ENCODE data around the gene IL12RB2.

- no peak for TF ChIP-seq EZH2 (IDR thresholded peaks at IDR 0.05)
- no peak for TF ChIP-seq POLR2A (IDR thresholded peaks at IDR 0.05; ENCODE audit: borderline replicate concordance, extremely low read depth, insufficient read depth, insufficient read length)
- TF ChIP-seq ATF3 (IDR thresholded peaks at IDR 0.05): no peak
- no peak for TF ChIP-seq EZH2phosphoT487 (IDR thresholded peaks at IDR 0.05; ENCODE audit: borderline replicate concordance)
- no peak for TF ChIP-seq FOSL1 (IDR thresholded peaks at IDR 0.05; ENCODE audit: low read depth)
- no peak for TF ChIP-seq CTCF (IDR thresholded peaks at IDR 0.05 in 2 of 3, conservative IDR thresholded peaks at IDR 0.05 in 1 of 3; ENCODE audit: borderline replicate concordance in 1 of 3, insufficient read depth in 1 of 3, low read depth in 2 of 3, low read length in 2 of 3)
- no peak for TF ChIP-seq JUND (IDR thresholded peaks at IDR 0.05)
- no peak for TF ChIP-seq SIN3A (IDR thresholded peaks at IDR 0.05; ENCODE audit: low read depth)
- TF ChIP-seq MAX (IDR thresholded peaks at IDR 0.05): no peak
Observed at GRCh38 chr1:67308136-67308535, 463 bp downstream of the IL12RB2 start.
